H9 (cell line): Measurements from ENCODE around the gene SAG. TPM values are rescaled to one million over a fixed set of nuclear protein-coding genes. Genes with fewer than 3 reads are reported as not detected.

Experiments used
- DNase-seq: peaks from one replicate; pipeline ENCODE4 v3.0.0-alpha.2; 2017
- H2AFZ ChIP-seq: one replicate; pipeline ENCODE4 v1.6.1; 2013; ENCODE audit warnings: mild to moderate bottlenecking, low read length, control low read depth, moderate library complexity
- H2AK5ac ChIP-seq: 2 replicates; pipeline ENCODE4 v1.6.1; 2013; ENCODE audit warnings: low read length, control low read depth, mixed read lengths; ENCODE audit not compliant: insufficient read length
- H2BK120ac ChIP-seq: one replicate; pipeline ENCODE4 v1.6.1; 2013; ENCODE audit warnings: low read depth, mild to moderate bottlenecking, low read length, control low read depth, inconsistent platforms; ENCODE audit not compliant: poor library complexity, severe bottlenecking
- H2BK12ac ChIP-seq: 2 replicates; pipeline ENCODE4 v1.6.1; 2013; ENCODE audit warnings: low read length, control low read depth, mixed read lengths, low read depth; ENCODE audit not compliant: insufficient read length
- H2BK15ac ChIP-seq: 2 replicates; pipeline ENCODE4 v1.6.1; 2013; ENCODE audit warnings: low read depth, low read length, control low read depth
- H2BK20ac ChIP-seq: one replicate; pipeline ENCODE4 v1.6.1; 2013; ENCODE audit warnings: low read depth, mild to moderate bottlenecking, low read length, control low read depth, inconsistent platforms; ENCODE audit not compliant: poor library complexity, severe bottlenecking
- H2BK5ac ChIP-seq: 2 replicates; pipeline ENCODE4 v1.6.1; 2013; ENCODE audit warnings: low read length, control low read depth, mixed read lengths; ENCODE audit not compliant: insufficient read length
- H3K14ac ChIP-seq: 2 replicates; pipeline ENCODE4 v1.6.1; 2013; ENCODE audit warnings: low read length, control low read depth; ENCODE audit not compliant: insufficient read depth
- H3K18ac ChIP-seq: 2 replicates; pipeline ENCODE4 v1.6.1; 2013; ENCODE audit warnings: low read depth, mild to moderate bottlenecking, mixed read lengths, low read length, control low read depth; ENCODE audit not compliant: insufficient read length
- H3K23ac ChIP-seq: 2 replicates; pipeline ENCODE4 v1.6.1; 2013; ENCODE audit warnings: low read length, control low read depth, mixed read lengths, low read depth; ENCODE audit not compliant: insufficient read length
- H3K23me2 ChIP-seq: 2 replicates; pipeline ENCODE4 v1.6.1; 2013; ENCODE audit warnings: low read depth, mild to moderate bottlenecking, mixed read lengths, low read length, control low read depth; ENCODE audit not compliant: insufficient read length, poor library complexity, severe bottlenecking
- H3K27ac ChIP-seq: 2 replicates; pipeline ENCODE4 v1.5.1; 2013; ENCODE audit warnings: low read length, control low read depth, mixed read lengths, low read depth; ENCODE audit not compliant: insufficient read length
- H3K27me3 ChIP-seq: 2 replicates; pipeline ENCODE4 v1.6.1; 2013; ENCODE audit warnings: low read length, control low read depth, inconsistent platforms; ENCODE audit not compliant: insufficient read depth
- H3K4ac ChIP-seq: 2 replicates; pipeline ENCODE4 v1.6.1; 2013; ENCODE audit warnings: low read depth, mild to moderate bottlenecking, control low read depth, inconsistent platforms, low read length, moderate library complexity
- H3K4me1 ChIP-seq: 2 replicates; pipeline ENCODE4 v1.6.1; 2013; ENCODE audit warnings: low read length, control low read depth, inconsistent platforms; ENCODE audit not compliant: insufficient read depth
- H3K4me2 ChIP-seq: 2 replicates; pipeline ENCODE4 v1.6.1; 2013; ENCODE audit warnings: low read length, control low read depth, mixed read lengths; ENCODE audit not compliant: insufficient read length, insufficient read depth
- H3K56ac ChIP-seq: 2 replicates; pipeline ENCODE4 v1.6.1; 2013; ENCODE audit warnings: low read depth, mild to moderate bottlenecking, mixed read lengths, low read length, control low read depth; ENCODE audit not compliant: insufficient read length
- H3K79me1 ChIP-seq: 2 replicates; pipeline ENCODE4 v1.6.1; 2013; ENCODE audit warnings: low read depth, mild to moderate bottlenecking, moderate library complexity, low read length, control low read depth, inconsistent platforms; ENCODE audit not compliant: insufficient read depth, poor library complexity, severe bottlenecking
- H3K79me2 ChIP-seq: 2 replicates; pipeline ENCODE4 v1.6.1; 2013; ENCODE audit warnings: low read length, control low read depth, inconsistent platforms; ENCODE audit not compliant: insufficient read depth
- H3K9ac ChIP-seq: 2 replicates; pipeline ENCODE4 v1.6.1; 2013; ENCODE audit warnings: low read length, control low read depth, mixed read lengths; ENCODE audit not compliant: insufficient read length; ENCODE audit errors: extremely low read depth
- H3K9me3 ChIP-seq: one replicate; pipeline ENCODE4 v1.6.1; 2013; ENCODE audit warnings: low read depth, low read length, inconsistent platforms; ENCODE audit not compliant: control insufficient read depth
- H3T11ph ChIP-seq: one replicate; pipeline ENCODE4 v1.6.1; 2013; ENCODE audit warnings: mild to moderate bottlenecking, low read length, control low read depth, inconsistent platforms
- H4K20me1 ChIP-seq: one replicate; pipeline ENCODE4 v1.6.1; 2013; ENCODE audit not compliant: control insufficient read depth, insufficient read length, insufficient read depth
- H4K5ac ChIP-seq: 2 replicates; pipeline ENCODE4 v1.6.1; 2013; ENCODE audit warnings: low read depth, mild to moderate bottlenecking, mixed read lengths, low read length, control low read depth; ENCODE audit not compliant: insufficient read length
- H4K8ac ChIP-seq: replicated peaks from 2 replicates; pipeline ENCODE4 v1.6.1; 2013; ENCODE audit warnings: low read length, control low read depth, mixed read lengths, low read depth; ENCODE audit not compliant: insufficient read length
- H4K91ac ChIP-seq: 2 replicates; pipeline ENCODE4 v1.6.1; 2013; ENCODE audit warnings: low read depth, mild to moderate bottlenecking, moderate library complexity, mixed read lengths, low read length, control low read depth; ENCODE audit not compliant: insufficient read length
- H3K27ac Mint-ChIP-seq, 3 experiments: 2 replicates in 2 of 3; 3 replicates in 1 of 3; pipeline ENCODE4 v1.8.0; 2020 to 2021; ENCODE audit warnings: mixed read lengths in 3 of 3, mild to moderate bottlenecking in 1 of 3, moderate library complexity in 1 of 3
- H3K27me3 Mint-ChIP-seq: 2 replicates; pipeline ENCODE4 v1.8.0; 2021; ENCODE audit warnings: low read depth, mild to moderate bottlenecking, moderate library complexity, mixed read lengths
- H3K36me3 Mint-ChIP-seq, 3 experiments: 2 replicates in 2 of 3; 3 replicates in 1 of 3; pipeline ENCODE4 v1.8.0; 2020 to 2021; ENCODE audit warnings: low read depth in 3 of 3, mixed read lengths in 3 of 3; ENCODE audit not compliant: insufficient read depth in 1 of 3
- H3K4me1 Mint-ChIP-seq, 2 experiments: 2 replicates each; pipeline ENCODE4 v1.8.0; 2020; ENCODE audit warnings: mixed read lengths in 2 of 2
- H3K4me3 Mint-ChIP-seq, 2 experiments: 2 replicates in 1 of 2; 3 replicates in 1 of 2; pipeline ENCODE4 v1.8.0; 2020 to 2021; ENCODE audit warnings: mild to moderate bottlenecking in 2 of 2, mixed read lengths in 2 of 2, moderate library complexity in 1 of 2
- H3K9me3 Mint-ChIP-seq, 2 experiments: 2 replicates in 1 of 2; 3 replicates in 1 of 2; pipeline ENCODE4 v1.8.0; 2020; ENCODE audit warnings: mild to moderate bottlenecking in 2 of 2, mixed read lengths in 2 of 2, moderate library complexity in 1 of 2
- WGBS: extraction: QIAGEN DNeasy Blood & Tissue Kit; methylation state at CpG from one replicate; pipeline ENCODE4 v1.1.7; 2013; ENCODE audit warnings: missing lambda C conversion rate, low lambda C conversion rate, mixed read lengths; ENCODE audit not compliant: insufficient read length; ENCODE audit errors: extremely low coverage; 5-methylcytosine and 5-hydroxymethylcytosine counted together
- total RNA-seq: library from RNA; stranded (reverse); gene quantifications from 2 replicates; pipeline ENCODE4 v1.2.1, GENCODE V29; 2021
- TF ChIP-seq, protein P1 (sequence below): fragments of 200-600 bp; sonication (generic); conservative IDR thresholded peaks from 3 replicates; pipeline ENCODE4 v1.8.0; 2021; ENCODE audit warnings: antibody characterized with exemption, mild to moderate bottlenecking

SAG gene
- total RNA-seq, 1 experiment from 2014 or later: not detected

DNA sequence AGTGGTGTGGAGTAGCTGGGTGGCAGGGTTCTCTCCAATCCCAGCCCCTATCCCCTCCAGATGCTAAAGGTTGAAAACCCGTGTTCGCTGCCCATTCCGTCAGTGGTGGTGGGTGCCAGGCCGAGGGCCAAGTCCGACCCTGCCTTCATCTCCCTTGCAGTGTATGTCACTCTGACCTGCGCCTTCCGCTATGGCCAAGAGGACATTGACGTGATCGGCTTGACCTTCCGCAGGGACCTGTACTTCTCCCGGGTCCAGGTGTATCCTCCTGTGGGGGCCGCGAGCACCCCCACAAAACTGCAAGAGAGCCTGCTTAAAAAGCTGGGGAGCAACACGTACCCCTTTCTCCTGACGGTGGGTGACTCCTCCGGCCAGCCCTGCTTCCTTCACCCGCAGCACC lies 12.9 kb downstream of the SAG start:
- H3K27ac Mint-ChIP-seq: no peak overlapping the region
- Histone ChIP-seq H4K8ac (no peak overlapping the region), H3K23ac (no peak overlapping the region), H2AK5ac (no peak overlapping the region), H3K14ac (no peak overlapping the region), H3K9me3 (no peaks in the 10 kb centered on the region), H4K91ac (no peak overlapping the region), H3K4ac (no peak overlapping the region), H4K5ac (no peak overlapping the region), H3K18ac (no peak overlapping the region), H3K4me1 (no peaks in the 10 kb centered on the region), H3K9ac (no peak overlapping the region), H2BK120ac (no peak overlapping the region), H3K4me2 (no peak overlapping the region), H3K23me2 (no peaks in the 10 kb centered on the region), H3K56ac (no peak overlapping the region), H2BK20ac (no peak overlapping the region), H2BK5ac (no peak overlapping the region), H3K79me2 (no peaks in the 10 kb centered on the region), H4K20me1 (no peaks in the 10 kb centered on the region), H2BK12ac (no peak overlapping the region), H2AFZ (no peak overlapping the region), H3K27ac (no peak overlapping the region), H3T11ph (no peak overlapping the region), H3K27me3 (no peaks in the 10 kb centered on the region), H3K79me1 (no peaks in the 10 kb centered on the region), H2BK15ac (no peak overlapping the region)
- DNase-seq: no peak
- no peaks in the 10 kb centered on the region for H3K9me3 Mint-ChIP-seq
- no peaks in the 10 kb centered on the region for H3K4me1 Mint-ChIP-seq
- H3K27me3 Mint-ChIP-seq: peaks cover 61% of the 10 kb centered on the region
- TF ChIP-seq, protein P1, sequence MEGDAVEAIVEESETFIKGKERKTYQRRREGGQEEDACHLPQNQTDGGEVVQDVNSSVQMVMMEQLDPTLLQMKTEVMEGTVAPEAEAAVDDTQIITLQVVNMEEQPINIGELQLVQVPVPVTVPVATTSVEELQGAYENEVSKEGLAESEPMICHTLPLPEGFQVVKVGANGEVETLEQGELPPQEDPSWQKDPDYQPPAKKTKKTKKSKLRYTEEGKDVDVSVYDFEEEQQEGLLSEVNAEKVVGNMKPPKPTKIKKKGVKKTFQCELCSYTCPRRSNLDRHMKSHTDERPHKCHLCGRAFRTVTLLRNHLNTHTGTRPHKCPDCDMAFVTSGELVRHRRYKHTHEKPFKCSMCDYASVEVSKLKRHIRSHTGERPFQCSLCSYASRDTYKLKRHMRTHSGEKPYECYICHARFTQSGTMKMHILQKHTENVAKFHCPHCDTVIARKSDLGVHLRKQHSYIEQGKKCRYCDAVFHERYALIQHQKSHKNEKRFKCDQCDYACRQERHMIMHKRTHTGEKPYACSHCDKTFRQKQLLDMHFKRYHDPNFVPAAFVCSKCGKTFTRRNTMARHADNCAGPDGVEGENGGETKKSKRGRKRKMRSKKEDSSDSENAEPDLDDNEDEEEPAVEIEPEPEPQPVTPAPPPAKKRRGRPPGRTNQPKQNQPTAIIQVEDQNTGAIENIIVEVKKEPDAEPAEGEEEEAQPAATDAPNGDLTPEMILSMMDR: no peak
- no peak overlapping the region for H3K4me3 Mint-ChIP-seq
- WGBS: no CpG with 5 or more reads among the region's 17 CpGs
- H3K36me3 Mint-ChIP-seq: no peaks in the 10 kb centered on the region
